Caco-2 (cell line): ENCODE measurements around the gene P2RX7. TPM values are rescaled to one million over a fixed set of nuclear protein-coding genes. Genes with fewer than 3 reads are reported as not detected.
"Not testable (repeated sequence)": the region's sequence is repeated elsewhere in the genome, so short reads cannot be mapped to it uniquely, and the experiment has no call there.

Experiments
- BruUV-seq: library from RNA; stranded (reverse); fragments of 400-500 nt; replicated peaks from 2 replicates; lab custom pipeline; 2021; lab: Mats Ljungman, UMichigan
- CTCF ChIA-PET: fragments of 300-600 bp; sonication (Branson Sonifier 250); formaldehyde crosslinking; loops from one replicate; lab custom pipeline; 2022; ENCODE audit warnings: antibody characterized with exemption; lab: Charles Lee
- POLR2A ChIA-PET: fragments of 300-600 bp; sonication (Branson Sonifier 250); formaldehyde crosslinking; loops from one replicate; lab custom pipeline; 2022; ENCODE audit warnings: antibody characterized with exemption; lab: Charles Lee
- DNase-seq, 2 experiments: peaks; one replicate each; pipeline versions ENCODE4 v3.0.0 to v3.0.0-alpha.2; 2020 to 2022
- H3K27me3 ChIP-seq: replicated peaks from 2 replicates; pipeline ENCODE4 v1.6.0; 2011; ENCODE audit warnings: low read length; ENCODE audit not compliant: control insufficient read depth, insufficient read depth
- H3K36me3 ChIP-seq: 2 replicates; pipeline ENCODE4 v1.5.1; 2011; ENCODE audit warnings: low read length; ENCODE audit not compliant: control insufficient read depth, insufficient read depth
- H3K4me1 ChIP-seq: fragments of 250-450 bp; sonication (Bioruptor Pico); 2 replicates; pipeline ENCODE4 v1.5.1; 2020; ENCODE audit warnings: mild to moderate bottlenecking
- H3K4me3 ChIP-seq: 2 replicates; pipeline ENCODE4 v1.5.1; 2011; ENCODE audit warnings: low read depth, mild to moderate bottlenecking, control low read depth, low read length
- H3K9me3 ChIP-seq: fragments of 250-450 bp; sonication (Bioruptor Pico); 2 replicates; pipeline ENCODE4 v1.5.1; 2020; ENCODE audit warnings: mild to moderate bottlenecking, moderate library complexity
- H3K27ac Mint-ChIP-seq: one replicate; pipeline ENCODE4 v1.8.0; 2022; ENCODE audit warnings: mixed read lengths; ENCODE audit not compliant: unreplicated experiment
- H3K27me3 Mint-ChIP-seq: one replicate; pipeline ENCODE4 v1.8.0; 2022; ENCODE audit warnings: mixed read lengths; ENCODE audit not compliant: insufficient read depth, unreplicated experiment
- H3K36me3 Mint-ChIP-seq: one replicate; pipeline ENCODE4 v1.8.0; 2022; ENCODE audit warnings: mild to moderate bottlenecking, mixed read lengths; ENCODE audit not compliant: insufficient read depth, unreplicated experiment
- H3K4me1 Mint-ChIP-seq: one replicate; pipeline ENCODE4 v1.8.0; 2022; ENCODE audit warnings: low read depth, mixed read lengths; ENCODE audit not compliant: unreplicated experiment
- H3K4me3 Mint-ChIP-seq: one replicate; pipeline ENCODE4 v1.8.0; 2022; ENCODE audit warnings: mild to moderate bottlenecking, moderate library complexity, mixed read lengths; ENCODE audit not compliant: unreplicated experiment
- H3K9me3 Mint-ChIP-seq: one replicate; pipeline ENCODE4 v1.8.0; 2022; ENCODE audit warnings: mixed read lengths; ENCODE audit not compliant: unreplicated experiment
- CTCF ChIP-seq, 2 experiments: fragments of 200-600 bp in 1 of 2; IDR thresholded peaks; 1 replicate in 1 of 2; 2 replicates in 1 of 2; pipeline versions ENCODE4 v1.5.1 to v1.8.0; 2011 to 2022; ENCODE audit warnings: antibody characterized with exemption in 1 of 2, control low read depth in 1 of 2, inconsistent platforms in 1 of 2, low read depth in 1 of 2, low read length in 1 of 2, mild to moderate bottlenecking in 1 of 2, moderate library complexity in 1 of 2; ENCODE audit not compliant: insufficient read depth in 1 of 2, severe bottlenecking in 1 of 2, unreplicated experiment in 1 of 2
- intact Hi-C: fragments of 100-400 bp; cut with micrococcal nuclease; formaldehyde crosslinking; loops from one replicate; pipeline ENCODE4 v1.10.0; 2022; ENCODE audit not compliant: unreplicated experiment
- total RNA-seq: library from RNA; stranded (reverse); gene quantifications from 2 replicates; pipeline ENCODE4 v1.2.3, GENCODE V29; 2022

Gene P2RX7
- total RNA-seq, 1 experiment from 2014 or later = not detected

DNA sequence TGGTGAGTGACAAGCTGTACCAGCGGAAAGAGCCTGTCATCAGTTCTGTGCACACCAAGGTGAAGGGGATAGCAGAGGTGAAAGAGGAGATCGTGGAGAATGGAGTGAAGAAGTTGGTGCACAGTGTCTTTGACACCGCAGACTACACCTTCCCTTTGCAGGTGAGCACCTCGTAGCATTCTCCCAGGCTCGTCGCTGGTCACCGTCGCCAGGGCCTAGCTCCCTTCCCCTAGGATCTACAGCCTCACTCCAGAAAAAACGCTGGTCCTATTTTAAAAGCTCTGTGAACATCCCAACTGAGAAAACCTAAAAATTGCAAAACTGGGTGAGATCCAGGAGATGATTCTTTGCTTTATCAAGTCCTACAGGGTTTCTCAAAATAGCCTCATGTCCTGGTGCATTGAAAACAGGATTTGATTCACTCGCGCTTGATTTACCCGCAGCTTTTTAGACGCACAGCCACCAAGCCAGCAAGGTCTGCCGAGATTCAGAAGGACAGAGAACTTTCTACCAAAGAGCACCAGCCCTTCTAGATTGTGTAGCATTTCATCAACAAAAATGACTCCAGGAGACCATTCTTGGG is 22.2 kb downstream of the P2RX7 start:
- no peak for TF ChIP-seq CTCF (IDR thresholded peaks at IDR 0.05; ENCODE audit: insufficient read depth in 1 of 2, low read depth in 1 of 2, low read length in 1 of 2, severe bottlenecking in 1 of 2, unreplicated experiment in 1 of 2)
- Histone ChIP-seq H3K9me3 (0 out of 2 replicates have a peak, but pooled peaks cover 9% of the 10 kb centered on the region), H3K36me3 (no peaks in the 10 kb centered on the region), H3K4me1 (no peaks in the 10 kb centered on the region), H3K27me3 (no peaks in the 10 kb centered on the region), H3K4me3 (no peak overlapping the region)
- DNase-seq = no peak
- H3K4me1 Mint-ChIP-seq = no peaks in the 10 kb centered on the region
- peaks cover 16% of the 10 kb centered on the region for H3K9me3 Mint-ChIP-seq
- BruUV-seq = no TSS peak
- intact Hi-C loops = no loop called here
- no peak overlapping the region for H3K4me3 Mint-ChIP-seq
- no peak overlapping the region for H3K27ac Mint-ChIP-seq
- CTCF ChIA-PET = no interaction called here
- no peaks in the 10 kb centered on the region for H3K36me3 Mint-ChIP-seq
- POLR2A ChIA-PET = no interaction called here
- no peaks in the 10 kb centered on the region for H3K27me3 Mint-ChIP-seq

GRCh38 chr12:121156365-121156764 is 23.7 kb downstream of the P2RX7 start:
- H3K36me3 ChIP-seq = no peaks in the 10 kb centered on the region
- H3K4me3 ChIP-seq = no peak overlapping the region
- no peak for TF ChIP-seq CTCF (IDR thresholded peaks at IDR 0.05; ENCODE audit: insufficient read depth in 1 of 2, low read depth in 1 of 2, low read length in 1 of 2, severe bottlenecking in 1 of 2, unreplicated experiment in 1 of 2)
- no peaks in the 10 kb centered on the region for H3K27me3 ChIP-seq
- POLR2A ChIA-PET = no interaction called here
- no peaks in the 10 kb centered on the region for H3K27me3 Mint-ChIP-seq
- intact Hi-C loops = no loop called here
- no peak for DNase-seq
- H3K36me3 Mint-ChIP-seq = no peaks in the 10 kb centered on the region
- peaks cover 16% of the 10 kb centered on the region for H3K9me3 Mint-ChIP-seq
- CTCF ChIA-PET = no interaction called here
- H3K9me3 ChIP-seq = 0 out of 2 replicates have a peak, but pooled peaks cover 9% of the 10 kb centered on the region
- no peaks in the 10 kb centered on the region for H3K4me1 Mint-ChIP-seq
- no TSS peak for BruUV-seq
- H3K4me1 ChIP-seq = no peaks in the 10 kb centered on the region
- no peak overlapping the region for H3K27ac Mint-ChIP-seq
- no peak overlapping the region for H3K4me3 Mint-ChIP-seq

- no peaks in the 10 kb centered on the region for H3K36me3 ChIP-seq
- no peak for DNase-seq
- intact Hi-C loops = no loop called here
- no peaks in the 10 kb centered on the region for H3K4me1 ChIP-seq
- H3K27me3 ChIP-seq = no peaks in the 10 kb centered on the region
- no peak for TF ChIP-seq CTCF (IDR thresholded peaks at IDR 0.05; ENCODE audit: insufficient read depth in 1 of 2, low read depth in 1 of 2, low read length in 1 of 2, severe bottlenecking in 1 of 2, unreplicated experiment in 1 of 2)
- no peak overlapping the region for H3K4me3 Mint-ChIP-seq
- POLR2A ChIA-PET = interaction anchor here (0.9 kb wide), 1 partner anchor 561 kb away, joined by 3 read pairs; no protein-coding TSS in a partner anchor
- H3K4me3 ChIP-seq = no peak overlapping the region
- no peak overlapping the region for H3K27ac Mint-ChIP-seq
- H3K9me3 ChIP-seq = 0 out of 2 replicates have a peak, but pooled peaks cover 9% of the 10 kb centered on the region
- peaks cover 16% of the 10 kb centered on the region for H3K9me3 Mint-ChIP-seq
- H3K27me3 Mint-ChIP-seq = no peaks in the 10 kb centered on the region
- H3K4me1 Mint-ChIP-seq = no peaks in the 10 kb centered on the region
- BruUV-seq = no TSS peak
- CTCF ChIA-PET = no interaction called here
- no peaks in the 10 kb centered on the region for H3K36me3 Mint-ChIP-seq
Observed at GRCh38 chr12:121158085-121158484, 25.4 kb downstream of the P2RX7 start.

DNA sequence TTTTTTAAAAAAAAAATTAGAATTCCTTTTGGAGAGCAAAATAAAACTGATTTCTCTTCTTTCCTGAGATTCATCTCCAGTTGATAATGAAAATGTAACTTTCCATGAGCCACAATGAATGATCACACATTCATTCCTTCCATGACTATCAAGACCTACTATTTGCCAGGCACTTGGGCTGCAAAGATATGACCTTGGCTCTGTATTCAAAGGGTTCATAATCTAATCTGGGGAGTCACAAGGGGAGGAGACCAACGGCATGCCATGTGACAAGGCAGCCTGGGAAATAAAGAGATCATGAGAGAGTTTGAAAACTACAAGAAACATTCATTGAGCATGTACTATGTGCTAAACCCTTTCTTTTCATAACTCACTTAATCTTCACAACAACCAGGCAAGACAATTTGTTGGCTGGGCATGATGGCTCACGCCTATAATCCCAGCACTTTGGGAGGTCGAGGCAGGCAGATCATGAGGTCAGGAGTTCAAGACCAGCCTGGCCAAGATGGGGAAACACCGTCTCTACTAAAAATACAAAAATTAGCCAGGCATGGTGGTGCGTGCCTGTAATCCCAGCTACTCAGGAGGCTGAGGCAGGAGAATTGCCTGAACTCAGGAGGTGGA is 26.2 kb downstream of the P2RX7 start:
- H3K4me1 ChIP-seq, H3K27me3 ChIP-seq, H3K4me3 ChIP-seq, H3K36me3 ChIP-seq, H3K4me3 Mint-ChIP-seq, CTCF ChIA-PET, DNase-seq, H3K27me3 Mint-ChIP-seq, POLR2A ChIA-PET, H3K36me3 Mint-ChIP-seq, BruUV-seq, H3K4me1 Mint-ChIP-seq, H3K27ac Mint-ChIP-seq, intact Hi-C loops, H3K9me3 ChIP-seq: not testable (repeated sequence)
- peaks cover 16% of the 10 kb centered on the region for H3K9me3 Mint-ChIP-seq
